CD4-positive, alpha-beta T cell treated with Interferon alpha-2 for 1 hour (primary cell): ENCODE results near the gene LRRC45.

Experiments used
- DNase-seq, 2 donors: peaks; one replicate each; pipeline ENCODE4 v3.0.0-alpha.2; 2020 to 2022

The LRRC45 gene

DNA sequence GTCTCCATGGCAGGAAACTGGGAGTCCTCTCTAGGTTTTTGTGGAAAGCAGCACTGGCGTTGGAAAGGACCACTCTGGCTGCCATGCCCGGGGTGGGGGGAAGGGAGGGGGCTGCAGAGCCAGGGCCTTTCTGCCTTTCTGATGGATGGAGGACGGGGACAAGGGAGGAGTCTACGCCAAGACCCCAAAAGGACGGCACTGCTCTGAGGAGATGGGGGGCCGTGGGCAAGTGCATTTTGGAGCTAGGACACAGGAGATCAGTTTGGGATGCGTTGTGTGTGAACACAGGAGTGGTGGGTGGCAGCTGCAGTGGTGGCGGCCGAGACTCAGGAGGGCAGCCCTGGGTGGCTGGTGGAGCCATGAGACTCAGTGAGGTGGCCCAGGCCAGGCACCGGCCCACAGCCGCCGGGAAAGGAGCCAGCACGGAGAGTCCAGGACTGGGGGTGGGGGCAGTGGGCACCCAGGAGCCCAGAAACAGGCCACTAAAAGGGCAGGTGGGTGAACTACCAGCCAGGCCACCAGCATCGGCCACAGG is 2.5 kb upstream of the LRRC45 start:
- no peak for DNase-seq

DNA sequence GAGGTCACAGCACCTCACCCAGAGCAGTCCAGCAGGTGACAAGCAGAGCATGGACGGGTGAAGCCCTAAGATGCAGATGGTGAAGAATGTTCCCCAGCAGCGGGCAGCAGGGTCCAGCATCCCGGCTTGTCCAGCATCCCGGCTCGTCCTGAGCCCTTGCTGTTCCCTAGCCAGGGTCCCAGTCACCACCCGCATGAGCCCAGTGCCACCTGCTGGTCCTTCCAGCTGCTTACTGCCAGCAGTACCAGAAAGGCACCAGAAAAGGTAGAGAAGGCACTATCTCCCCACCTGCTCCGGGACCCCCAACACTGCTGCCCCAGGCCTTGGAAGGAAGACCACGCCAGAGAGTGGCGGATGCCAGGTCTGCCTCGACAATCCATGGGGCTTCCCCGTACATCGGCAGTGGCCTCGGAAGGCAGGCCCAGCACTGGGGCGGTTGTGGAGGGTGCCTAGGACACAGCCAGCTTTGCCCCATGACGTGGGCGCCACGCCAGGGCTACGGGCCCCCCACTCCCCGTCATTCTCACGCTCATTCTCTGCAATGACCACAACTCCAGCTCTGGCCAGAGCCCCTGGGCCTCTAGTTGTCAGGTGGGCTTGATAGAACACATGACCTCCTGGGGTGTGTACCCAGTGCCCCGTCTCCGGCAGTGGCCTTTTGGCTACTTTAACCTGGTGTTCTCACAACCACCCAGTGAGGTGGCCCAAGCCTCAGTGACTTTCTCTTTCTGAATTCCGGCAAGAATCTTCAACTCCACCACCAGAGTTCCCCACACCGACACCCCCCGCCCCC is 1.8 kb upstream of the LRRC45 start:
- peak; percentile 58 to 68 for DNase-seq

DNA sequence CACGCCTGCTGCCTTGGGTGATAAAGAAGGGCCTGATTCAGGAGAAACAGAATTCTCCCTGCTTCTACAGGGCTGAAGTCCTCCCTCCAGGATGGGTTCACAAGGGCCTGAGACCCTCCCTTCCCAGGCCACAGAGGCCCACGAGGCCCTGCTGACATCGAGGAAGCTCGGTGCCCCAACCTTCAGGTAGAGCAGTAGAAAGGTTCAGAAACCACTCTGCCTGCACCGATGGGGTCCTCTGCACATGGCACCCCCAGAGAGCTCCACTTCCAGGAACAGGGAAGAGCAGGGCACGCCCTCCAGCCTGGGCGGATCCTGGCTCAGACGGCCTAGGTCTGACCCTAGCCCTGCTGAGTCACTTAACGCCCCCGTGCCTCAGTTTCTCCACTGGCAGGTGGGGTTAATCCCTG is 1.2 kb upstream of the LRRC45 start:
- DNase-seq = no peak

DNA sequence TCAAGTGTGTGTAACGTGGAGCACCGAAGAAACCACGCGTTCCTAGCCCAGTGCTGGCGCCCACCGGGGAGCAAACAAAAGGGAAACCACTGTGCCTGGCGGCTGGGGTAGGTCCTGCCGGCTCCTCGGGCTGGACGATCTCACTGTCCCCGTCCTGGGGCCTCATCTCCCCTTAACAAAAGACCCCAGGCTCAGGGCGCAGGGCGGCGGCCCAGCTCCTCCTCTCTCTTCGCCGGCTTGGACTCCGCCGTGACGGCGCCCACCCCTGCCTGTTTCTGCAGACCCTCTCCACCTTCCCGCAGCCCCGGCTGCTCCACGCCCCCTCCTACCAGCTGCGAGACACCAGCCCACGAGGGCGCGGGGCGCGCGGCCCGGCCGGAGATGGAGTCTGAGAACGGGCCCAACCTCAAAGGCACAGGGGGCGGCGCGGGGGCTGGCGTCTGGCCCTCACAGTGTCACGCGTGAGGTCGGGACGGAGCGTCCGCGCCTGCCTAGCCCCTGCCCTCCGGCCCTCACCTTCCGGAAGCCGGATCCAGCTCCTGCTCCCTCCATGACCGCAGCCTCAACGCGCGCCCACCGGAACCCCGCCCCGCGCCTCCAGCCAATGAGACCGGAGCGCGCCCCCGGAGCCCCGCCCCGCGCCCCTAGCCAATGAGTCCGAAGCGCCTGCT is 660 bp upstream of the LRRC45 start, which contains the start of gene CENPX:
Gene CENPX, minus strand, starts transcription at position 569 of the 671 bp plus-strand sequence. Its CDS starts 17 bp downstream, at position 552.
- no peak for DNase-seq

DNA sequence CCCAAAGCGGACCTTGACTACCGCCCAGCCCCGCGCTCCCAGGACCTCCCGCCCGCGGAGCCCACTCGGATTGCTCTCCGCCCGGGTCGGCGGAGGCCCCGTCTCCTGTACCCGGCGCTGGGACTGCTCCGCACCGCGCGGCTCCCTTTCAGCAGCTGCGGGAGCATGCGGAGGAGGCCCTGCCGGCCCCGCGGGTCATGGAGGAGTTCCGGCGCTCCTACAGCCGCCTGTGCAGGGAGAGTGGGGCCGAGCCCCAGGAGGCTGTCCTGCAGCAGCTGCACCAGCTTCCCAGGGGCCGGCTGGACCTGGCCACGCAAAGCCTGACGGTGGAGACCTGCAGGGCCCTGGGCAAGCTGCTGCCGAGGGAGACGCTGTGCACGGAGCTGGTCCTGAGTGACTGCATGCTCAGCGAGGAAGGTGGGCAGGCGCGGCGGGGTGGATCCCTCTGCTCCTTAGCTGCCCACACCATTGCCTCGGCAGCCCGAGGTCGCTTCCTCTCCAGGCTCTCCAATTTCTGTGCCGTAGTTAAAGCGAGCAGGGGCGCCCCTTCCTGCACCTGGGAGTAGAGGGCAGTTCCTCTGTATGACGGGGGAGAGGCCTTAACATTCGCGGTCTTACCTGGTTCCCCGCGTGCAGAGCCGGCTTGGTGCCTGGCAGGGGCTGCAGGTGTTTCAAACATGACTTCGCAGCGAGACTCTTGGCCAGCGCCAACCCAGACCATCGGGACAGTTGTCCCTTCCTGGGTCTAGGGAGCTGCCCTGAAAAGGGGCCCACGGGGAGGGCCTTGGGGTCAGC is 539 bp downstream of the LRRC45 start:
- DNase-seq = no peak

DNA sequence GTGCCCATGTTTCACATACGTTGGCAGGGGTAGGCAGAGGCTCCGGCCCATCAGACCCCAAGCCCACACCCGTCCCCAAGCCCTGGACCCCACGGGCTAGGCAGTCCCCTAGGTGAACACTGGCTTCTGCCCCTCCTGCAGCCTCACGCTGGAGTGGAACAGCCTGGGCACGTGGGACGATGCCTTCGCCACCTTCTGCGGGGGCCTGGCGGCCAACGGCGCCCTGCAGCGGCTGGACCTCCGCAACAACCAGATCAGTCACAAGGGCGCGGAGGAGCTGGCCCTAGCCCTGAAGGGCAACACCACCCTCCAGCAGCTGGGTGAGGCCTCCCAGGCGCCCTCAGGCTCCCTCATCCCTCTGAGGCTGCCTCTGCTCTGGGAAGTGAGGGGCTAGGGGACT is 1.8 kb downstream of the LRRC45 start:
- DNase-seq = no peak

DNA sequence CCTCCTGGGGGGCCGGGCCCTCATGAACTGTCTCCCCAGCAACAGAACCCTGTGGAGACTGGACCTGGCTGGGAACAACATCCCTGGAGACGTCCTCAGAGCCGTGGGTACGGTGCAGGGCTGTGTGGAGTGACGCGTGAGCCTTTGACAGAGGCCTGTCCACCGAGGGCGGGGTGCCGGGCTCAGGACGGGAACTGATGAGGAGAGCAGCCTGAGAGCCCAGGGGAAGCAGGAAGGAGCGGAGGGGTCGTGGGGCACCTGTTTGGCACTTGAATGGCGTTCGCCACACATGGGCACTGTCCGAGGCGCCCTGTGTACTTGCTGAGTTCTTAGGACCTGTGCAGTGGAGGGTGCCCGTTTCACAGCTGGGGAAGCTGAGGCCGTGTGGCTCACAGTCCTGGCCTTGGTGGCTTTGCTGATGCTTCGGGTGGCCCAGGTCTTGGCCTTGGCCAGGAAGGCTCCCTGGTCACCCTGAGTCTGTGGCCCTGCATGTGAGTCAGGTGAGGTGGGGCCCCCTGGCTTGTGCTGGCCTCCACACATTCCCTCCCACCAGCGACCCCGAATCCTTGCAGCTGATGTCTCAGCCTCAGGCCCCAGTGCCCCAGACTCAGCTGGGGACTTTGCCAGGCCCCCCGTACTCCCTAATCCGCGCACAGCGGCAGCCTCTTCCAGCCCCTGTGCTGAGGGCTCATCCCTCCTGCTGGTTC is 2.4 kb downstream of the LRRC45 start:
- no peak for DNase-seq

DNA sequence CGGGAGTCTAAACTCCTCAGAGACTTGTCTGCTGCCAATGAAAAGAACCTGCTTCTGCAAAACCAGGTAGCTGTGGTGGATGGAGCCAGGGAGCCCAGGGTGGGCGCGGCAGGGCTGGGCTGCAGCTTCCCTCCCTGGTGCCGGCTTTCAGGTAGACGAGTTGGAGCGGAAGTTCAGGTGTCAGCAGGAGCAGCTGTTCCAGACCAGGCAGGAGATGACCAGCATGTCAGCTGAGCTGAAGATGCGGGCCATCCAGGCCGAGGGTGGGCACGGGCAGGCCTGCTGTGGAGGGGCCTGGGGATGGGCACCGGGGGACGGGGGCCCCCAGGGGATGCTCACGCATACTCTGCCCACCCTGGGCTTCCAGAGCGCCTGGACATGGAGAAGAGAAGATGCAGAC is 5.1 kb downstream of the LRRC45 start:
- DNase-seq = no peak

DNA sequence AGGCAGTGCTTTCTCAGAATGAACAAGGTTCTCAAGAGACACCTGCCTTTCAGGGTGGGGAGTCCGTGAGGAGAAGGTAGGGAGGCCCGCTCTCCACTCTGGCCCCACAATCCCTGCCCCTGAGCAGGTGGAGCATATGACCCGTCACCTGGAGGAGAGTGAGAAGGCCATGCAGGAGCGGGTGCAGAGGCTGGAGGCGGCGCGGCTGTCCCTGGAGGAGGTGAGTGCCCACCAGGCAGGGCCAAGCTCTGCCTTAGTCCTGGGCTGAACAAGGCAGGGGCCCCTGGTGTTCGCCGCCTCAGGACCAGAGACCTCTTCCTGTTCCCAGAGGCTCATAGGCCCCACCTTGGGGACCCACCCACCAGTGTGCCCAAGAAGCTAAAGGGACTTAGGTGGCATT is 5.9 kb downstream of the LRRC45 start:
- no peak for DNase-seq

DNA sequence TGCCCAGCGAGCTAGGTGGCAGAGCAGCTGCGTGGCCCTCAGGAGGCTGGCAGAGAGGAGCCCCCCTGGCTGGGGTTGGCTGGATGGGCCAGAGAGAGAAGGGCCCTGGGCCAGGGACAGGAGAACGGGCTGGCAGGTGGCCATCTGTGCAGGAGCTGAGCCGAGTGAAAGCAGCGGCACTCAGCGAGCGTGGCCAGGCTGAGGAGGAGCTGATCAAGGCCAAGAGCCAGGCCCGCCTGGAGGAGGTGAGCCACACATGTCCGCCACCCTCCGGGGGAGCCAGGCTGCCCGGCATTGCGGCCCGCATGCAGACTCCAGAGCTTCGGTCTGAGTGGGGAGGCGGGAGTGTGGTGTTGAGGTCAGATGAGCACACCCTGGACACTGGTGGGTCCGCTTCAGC is 6.3 kb downstream of the LRRC45 start:
- DNase-seq = no peak

DNA sequence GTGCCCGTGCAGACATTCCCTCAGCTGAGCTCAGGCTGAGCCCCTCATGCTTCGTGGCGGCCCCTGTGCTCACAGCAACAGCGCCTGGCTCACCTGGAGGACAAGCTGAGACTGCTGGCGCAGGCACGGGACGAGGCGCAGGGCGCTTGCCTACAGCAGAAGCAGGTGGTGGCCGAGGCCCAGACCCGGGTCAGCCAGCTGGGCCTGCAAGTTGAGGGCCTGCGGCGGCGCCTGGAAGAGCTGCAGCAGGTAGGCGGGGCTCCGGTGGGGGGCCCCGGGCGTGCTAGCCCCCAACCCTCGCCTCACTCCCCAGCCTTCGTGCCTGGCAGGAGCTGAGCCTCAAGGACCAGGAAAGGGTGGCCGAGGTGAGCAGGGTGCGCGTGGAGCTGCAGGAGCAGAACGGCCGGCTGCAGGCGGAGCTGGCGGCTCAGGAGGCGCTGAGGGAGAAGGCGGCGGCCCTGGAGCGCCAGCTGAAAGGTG is 6.9 kb downstream of the LRRC45 start:
- DNase-seq = no peak

DNA sequence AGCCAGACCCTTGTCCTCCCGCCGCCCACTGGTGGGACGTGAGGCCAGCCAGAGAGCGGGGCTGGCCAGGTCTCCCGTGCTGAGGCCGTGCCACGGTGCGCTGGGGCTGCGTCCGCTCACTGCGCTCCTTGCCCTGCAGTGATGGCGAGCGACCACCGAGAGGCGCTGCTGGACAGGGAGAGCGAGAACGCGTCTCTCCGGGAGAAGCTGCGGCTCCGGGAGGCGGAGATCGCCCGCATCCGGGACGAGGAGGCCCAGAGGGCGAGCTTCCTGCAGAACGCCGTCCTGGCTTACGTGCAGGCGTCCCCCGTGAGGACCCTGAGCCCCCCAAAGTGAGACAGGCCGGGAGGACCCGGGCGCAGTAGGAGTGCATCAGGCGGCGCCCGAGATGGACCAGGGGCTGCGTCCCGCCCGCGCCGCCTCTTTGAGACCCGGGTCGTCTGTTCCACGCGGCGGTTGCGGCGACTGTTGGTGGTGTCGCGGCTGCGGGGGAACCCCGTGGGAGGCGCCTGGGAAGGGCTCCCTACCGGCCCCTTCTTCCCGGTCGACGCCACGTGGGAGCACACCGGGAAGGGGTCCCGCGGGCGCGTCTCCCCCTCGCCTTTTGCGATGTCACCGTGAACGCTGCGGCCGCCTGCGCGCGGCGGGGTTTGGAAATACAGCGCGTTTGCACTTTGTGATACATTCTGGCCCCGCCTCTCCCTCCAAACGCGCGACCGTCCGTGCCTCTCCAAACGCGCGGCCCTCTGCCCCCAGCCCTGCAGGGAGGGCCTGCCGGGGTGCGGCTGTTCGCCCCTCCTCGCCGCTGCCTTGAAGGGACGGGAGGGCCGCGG is 7.6 kb downstream of the LRRC45 start:
- DNase-seq = peak; percentile 79 to 86

DNA sequence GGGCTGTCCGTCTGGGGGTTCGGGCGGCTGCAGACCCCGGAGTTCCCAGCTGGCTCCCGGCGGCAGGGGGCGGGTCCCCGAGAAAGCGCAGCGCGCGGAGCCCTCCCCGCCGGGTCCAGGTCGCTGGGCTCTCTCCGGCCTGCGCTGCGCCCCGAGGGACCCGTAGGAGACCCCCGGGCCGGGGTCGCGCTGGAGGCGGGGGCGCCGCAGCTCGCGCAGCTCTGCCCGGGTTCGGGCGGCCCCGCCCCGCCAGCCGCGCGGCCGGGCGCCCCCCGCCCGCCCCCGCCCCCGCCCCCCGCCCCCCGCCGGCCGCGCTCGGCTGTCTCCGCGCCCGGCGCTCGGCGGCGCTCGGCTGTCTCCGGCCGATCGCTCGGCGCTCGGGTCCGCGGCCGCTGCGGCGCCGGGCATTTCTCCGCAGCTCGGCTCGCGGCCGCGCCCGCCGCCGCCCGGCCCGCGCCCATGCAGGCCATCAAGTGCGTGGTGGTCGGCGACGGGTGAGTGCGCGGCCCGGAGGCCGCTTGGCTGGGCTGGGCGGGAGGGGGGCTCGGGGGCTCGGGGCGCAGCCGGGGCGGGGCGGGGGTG is 8.3 kb downstream of the LRRC45 start, which contains the start of gene RAC3:
Gene RAC3, plus strand, starts transcription at position 376 of the 582 bp plus-strand sequence. Its CDS starts 84 bp downstream, at position 460.
- no peak for DNase-seq

DNA sequence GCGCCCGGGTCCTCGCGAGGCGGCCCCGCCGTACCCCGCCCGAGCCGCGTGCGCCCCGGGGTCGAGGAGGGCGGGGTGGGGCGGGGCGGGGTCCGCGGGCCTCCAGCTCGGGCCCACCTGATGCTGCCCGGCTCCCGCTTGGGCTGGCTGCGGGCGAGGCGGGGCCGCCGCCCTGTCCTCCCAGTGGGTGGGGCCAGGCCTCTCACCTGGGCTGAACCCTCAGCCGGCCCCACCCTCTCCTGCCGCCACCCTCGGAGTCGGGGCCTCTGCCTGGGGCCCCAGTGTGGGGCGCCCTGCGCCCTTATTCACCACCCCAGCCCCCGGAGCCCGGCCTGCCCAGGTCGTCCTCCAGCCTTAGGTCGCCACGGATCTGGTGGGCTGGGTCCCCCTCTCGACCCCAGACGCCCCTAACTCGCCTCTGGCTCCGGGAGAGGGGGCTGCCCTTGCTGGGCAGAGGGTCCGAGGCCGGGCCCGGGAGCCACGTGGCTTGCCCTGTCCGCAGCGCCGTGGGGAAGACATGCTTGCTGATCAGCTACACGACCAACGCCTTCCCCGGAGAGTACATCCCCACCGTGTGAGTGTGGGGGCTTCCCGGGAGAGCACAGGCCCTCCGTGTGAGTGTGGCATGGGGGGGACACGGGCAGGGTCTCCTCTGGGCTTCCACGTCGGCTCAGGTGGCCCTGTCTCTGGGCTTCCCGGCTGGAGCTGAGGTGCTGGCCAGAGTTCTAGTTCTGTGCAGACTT is 9.0 kb downstream of the LRRC45 start:
- DNase-seq = peak in 1 of 2 donors; percentile 49

DNA sequence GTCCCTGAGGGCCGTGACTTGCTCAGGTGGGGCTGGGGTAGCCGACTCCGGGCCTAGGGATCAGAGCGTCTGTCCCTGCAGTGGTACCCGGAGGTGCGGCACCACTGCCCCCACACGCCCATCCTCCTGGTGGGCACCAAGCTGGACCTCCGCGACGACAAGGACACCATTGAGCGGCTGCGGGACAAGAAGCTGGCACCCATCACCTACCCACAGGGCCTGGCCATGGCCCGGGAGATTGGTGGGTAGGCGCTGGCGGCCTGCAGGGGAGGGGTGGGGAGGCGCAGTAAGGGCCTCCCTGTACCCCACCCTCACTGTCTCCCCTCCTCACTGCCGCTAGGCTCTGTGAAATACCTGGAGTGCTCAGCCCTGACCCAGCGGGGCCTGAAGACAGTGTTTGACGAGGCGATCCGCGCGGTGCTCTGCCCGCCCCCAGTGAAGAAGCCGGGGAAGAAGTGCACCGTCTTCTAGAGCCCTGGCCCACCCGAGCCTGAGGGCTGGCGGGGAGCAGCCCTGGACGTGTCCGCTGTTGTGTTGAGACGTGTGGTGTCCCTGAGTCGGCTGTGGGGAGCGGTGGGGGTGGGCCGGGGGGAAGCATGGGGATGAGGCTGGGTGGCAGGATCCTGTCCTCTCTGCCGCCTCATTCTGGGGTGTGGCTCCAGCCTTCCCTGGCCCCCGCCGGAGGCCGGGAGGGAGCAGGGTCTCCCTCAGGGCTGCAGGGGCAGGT is 10.4 kb downstream of the LRRC45 start:
- DNase-seq = no peak

DNA sequence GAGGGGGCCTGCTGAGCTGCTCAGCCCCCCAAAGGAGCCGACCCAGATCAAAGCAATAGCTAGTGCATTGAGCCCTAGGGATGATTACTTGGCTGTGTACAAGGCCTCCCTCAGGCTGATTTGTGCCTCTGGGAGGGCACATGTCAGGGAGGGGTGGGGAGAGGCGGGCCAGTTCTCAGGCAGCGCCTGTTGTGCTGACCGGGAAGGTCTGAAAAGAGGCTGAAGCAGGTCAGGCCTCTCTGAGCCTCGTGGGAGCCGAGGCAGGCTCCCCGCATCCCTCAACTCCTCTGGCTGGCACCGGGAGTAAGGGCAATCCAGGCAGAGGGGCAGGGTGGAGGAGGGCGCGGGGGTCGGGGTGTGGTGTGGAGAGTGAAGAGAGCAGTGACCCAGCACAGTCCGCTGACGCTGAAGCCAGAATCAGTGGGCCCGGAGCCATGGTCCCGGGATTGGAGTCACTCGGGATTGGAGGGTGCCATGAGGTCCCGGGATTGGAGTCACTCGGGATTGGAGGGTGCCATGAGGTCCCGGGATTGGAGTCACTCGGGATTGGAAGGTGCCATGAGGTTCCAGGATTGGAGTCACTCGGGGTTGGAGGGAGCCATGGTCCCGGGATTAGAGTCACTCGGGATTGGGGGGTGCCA is 11.4 kb downstream of the LRRC45 start:
- DNase-seq = no peak

DNA sequence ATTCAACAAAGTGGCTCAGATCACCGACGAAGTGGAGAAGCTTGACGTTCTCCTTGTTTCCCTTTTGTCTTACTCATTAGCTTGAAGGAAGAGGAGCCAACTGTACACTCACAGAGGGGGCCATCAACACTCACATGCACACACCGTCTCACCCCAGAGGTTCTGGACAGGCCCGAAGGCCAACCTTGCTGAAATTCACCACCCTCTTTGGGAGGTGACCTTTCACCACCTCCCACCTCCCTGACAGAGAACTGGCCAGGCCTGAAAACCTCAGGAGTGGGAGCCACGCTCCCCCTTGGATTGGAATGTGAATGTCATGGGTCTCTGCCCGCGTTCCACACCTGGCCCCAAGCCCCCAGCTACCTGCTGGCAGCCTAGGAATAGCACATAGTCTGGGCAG is 12.4 kb downstream of the LRRC45 start:
- DNase-seq = no peak

DNA sequence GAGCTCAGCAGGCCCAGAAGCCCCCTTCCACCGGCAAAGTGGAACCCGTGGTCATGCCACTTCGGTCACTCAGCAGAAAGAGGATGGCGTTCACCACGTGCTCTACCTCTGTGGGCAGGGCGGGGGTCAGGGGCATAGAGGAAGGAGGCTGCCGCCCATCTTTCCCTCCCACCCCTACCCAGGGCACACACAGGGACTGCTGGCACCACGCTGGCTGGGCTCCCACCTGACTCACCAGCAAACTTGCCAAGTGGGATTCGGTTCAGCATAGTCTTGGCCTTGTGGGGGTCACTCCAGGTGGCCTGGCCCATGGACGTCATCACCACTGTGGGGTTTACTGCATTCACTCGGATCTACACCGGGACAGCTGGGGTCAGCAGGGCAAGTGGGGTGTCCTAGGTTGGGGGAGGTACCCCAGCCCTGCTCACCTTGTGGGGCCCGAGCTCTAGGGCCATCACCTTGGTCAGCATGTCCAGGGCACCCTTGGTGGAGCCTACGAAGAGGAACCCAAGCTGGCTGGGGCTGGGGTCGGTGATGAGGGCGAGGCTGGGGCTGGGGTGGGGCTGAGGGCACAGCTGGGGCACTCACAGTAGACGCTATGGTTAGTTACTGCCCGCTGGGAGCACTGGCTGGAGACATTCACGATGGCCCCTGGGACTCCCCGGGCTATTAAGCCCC is 13.0 kb downstream of the LRRC45 start:
- no peak for DNase-seq
